ENCODE data around the gene SLC6A6. TPM values are rescaled to one million over a fixed set of nuclear protein-coding genes. Genes with fewer than 3 reads are reported as not detected.

SLC6A6 gene
- total and polyA plus RNA-seq, 2 donors (not counting 1 experiment from before 2014, with no cell fraction given), result 8.9 to 24.0 TPM

- DNase-seq (ENCODE audit: low read depth in 2 of 2), result peak in 1 of 2 donors; percentile 22
- Histone ChIP-seq H2AFZ (ENCODE audit: low read length) (no peak overlapping the region), H3K27ac (ENCODE audit: insufficient read depth, low read length) (no peak overlapping the region), H3K36me3 (ENCODE audit: control insufficient read depth, insufficient read depth, low read length) (no peaks in the 10 kb centered on the region), H3K9me3 (ENCODE audit: control insufficient read depth, insufficient read depth, low read depth, low read length) (no peaks in the 10 kb centered on the region), H4K20me1 (ENCODE audit: control insufficient read depth, extremely low read depth, insufficient read depth, low read length) (no peaks in the 10 kb centered on the region), H3K27me3 (ENCODE audit: control insufficient read depth, insufficient read depth, low read length) (no peaks in the 10 kb centered on the region), H3K79me2 (ENCODE audit: control insufficient read depth, insufficient read depth, low read length) (no peaks in the 10 kb centered on the region), H3K4me1 (ENCODE audit: control insufficient read depth, extremely low read depth, insufficient read depth, low read length) (peaks cover 7% of the 10 kb centered on the region), H3K4me2 (ENCODE audit: extremely low read depth, insufficient read depth, low read length) (no peak overlapping the region), H3K9ac (ENCODE audit: insufficient read depth, low read length) (no peak overlapping the region), H3K4me3 (replicated peaks in 1 of 4; ENCODE audit: control extremely low read depth in 1 of 4, insufficient read depth in 1 of 4, low read depth in 3 of 4, low read length in 4 of 4) (no peak overlapping the region)
- TF ChIP-seq EZH2 (IDR thresholded peaks at IDR 0.05; ENCODE audit: low read length, missing control alignments) (no peak), CTCF (conservative IDR thresholded peaks at IDR 0.05 in 1 of 2, IDR thresholded peaks at IDR 0.05 in 1 of 2; ENCODE audit: low read depth in 1 of 2, low read length in 2 of 2) (no peak)
These were observed 56.2 kb downstream of the SLC6A6 start for GRCh38 chr3:14458434-14459275.

- H3K4me1 ChIP-seq (ENCODE audit: control insufficient read depth, extremely low read depth, insufficient read depth, low read length), result no peaks in the 10 kb centered on the region
- H3K27me3 ChIP-seq (ENCODE audit: control insufficient read depth, insufficient read depth, low read length), result no peaks in the 10 kb centered on the region
- no peaks in the 10 kb centered on the region for H3K79me2 ChIP-seq (ENCODE audit: control insufficient read depth, insufficient read depth, low read length)
- no peak overlapping the region for H3K4me3 ChIP-seq (replicated peaks in 1 of 4; ENCODE audit: control extremely low read depth in 1 of 4, insufficient read depth in 1 of 4, low read depth in 3 of 4, low read length in 4 of 4)
- no peak overlapping the region for H3K9ac ChIP-seq (ENCODE audit: insufficient read depth, low read length)
- H3K9me3 ChIP-seq (ENCODE audit: control insufficient read depth, insufficient read depth, low read depth, low read length), result no peaks in the 10 kb centered on the region
- TF ChIP-seq EZH2 (IDR thresholded peaks at IDR 0.05; ENCODE audit: low read length, missing control alignments) (no peak), CTCF (conservative IDR thresholded peaks at IDR 0.05 in 1 of 2, IDR thresholded peaks at IDR 0.05 in 1 of 2; ENCODE audit: low read depth in 1 of 2, low read length in 2 of 2) (no peak)
- no peak for DNase-seq (ENCODE audit: low read depth in 2 of 2)
- no peak overlapping the region for H2AFZ ChIP-seq (ENCODE audit: low read length)
- no peaks in the 10 kb centered on the region for H4K20me1 ChIP-seq (ENCODE audit: control insufficient read depth, extremely low read depth, insufficient read depth, low read length)
- H3K27ac ChIP-seq (ENCODE audit: insufficient read depth, low read length), result no peak overlapping the region
- no peak overlapping the region for H3K4me2 ChIP-seq (ENCODE audit: extremely low read depth, insufficient read depth, low read length)
- H3K36me3 ChIP-seq (ENCODE audit: control insufficient read depth, insufficient read depth, low read length), result no peaks in the 10 kb centered on the region
These were observed 57.0 kb downstream of the SLC6A6 start for GRCh38 chr3:14459384-14459783.

- DNase-seq (ENCODE audit: low read depth in 2 of 2), result no peak
- no peak overlapping the region for H3K27ac ChIP-seq (ENCODE audit: insufficient read depth, low read length)
- no peaks in the 10 kb centered on the region for H3K4me1 ChIP-seq (ENCODE audit: control insufficient read depth, extremely low read depth, insufficient read depth, low read length)
- H3K4me2 ChIP-seq (ENCODE audit: extremely low read depth, insufficient read depth, low read length), result no peak overlapping the region
- H3K9me3 ChIP-seq (ENCODE audit: control insufficient read depth, insufficient read depth, low read depth, low read length), result no peaks in the 10 kb centered on the region
- H3K36me3 ChIP-seq (ENCODE audit: control insufficient read depth, insufficient read depth, low read length), result no peaks in the 10 kb centered on the region
- no peaks in the 10 kb centered on the region for H4K20me1 ChIP-seq (ENCODE audit: control insufficient read depth, extremely low read depth, insufficient read depth, low read length)
- TF ChIP-seq EZH2 (IDR thresholded peaks at IDR 0.05; ENCODE audit: low read length, missing control alignments) (no peak), CTCF (conservative IDR thresholded peaks at IDR 0.05 in 1 of 2, IDR thresholded peaks at IDR 0.05 in 1 of 2; ENCODE audit: low read depth in 1 of 2, low read length in 2 of 2) (no peak)
- H2AFZ ChIP-seq (ENCODE audit: low read length), result no peak overlapping the region
- H3K27me3 ChIP-seq (ENCODE audit: control insufficient read depth, insufficient read depth, low read length), result no peaks in the 10 kb centered on the region
- H3K79me2 ChIP-seq (ENCODE audit: control insufficient read depth, insufficient read depth, low read length), result no peaks in the 10 kb centered on the region
- H3K9ac ChIP-seq (ENCODE audit: insufficient read depth, low read length), result no peak overlapping the region
- H3K4me3 ChIP-seq (replicated peaks in 1 of 4; ENCODE audit: control extremely low read depth in 1 of 4, insufficient read depth in 1 of 4, low read depth in 3 of 4, low read length in 4 of 4), result no peak overlapping the region
These were observed 57.4 kb downstream of the SLC6A6 start for GRCh38 chr3:14459787-14460186.
